Measurements from ENCODE around the gene SHC2.
"Not testable (repeated sequence)": the region's sequence is repeated elsewhere in the genome, so short reads cannot be mapped to it uniquely, and the experiment has no call there.

Gene SHC2

DNA sequence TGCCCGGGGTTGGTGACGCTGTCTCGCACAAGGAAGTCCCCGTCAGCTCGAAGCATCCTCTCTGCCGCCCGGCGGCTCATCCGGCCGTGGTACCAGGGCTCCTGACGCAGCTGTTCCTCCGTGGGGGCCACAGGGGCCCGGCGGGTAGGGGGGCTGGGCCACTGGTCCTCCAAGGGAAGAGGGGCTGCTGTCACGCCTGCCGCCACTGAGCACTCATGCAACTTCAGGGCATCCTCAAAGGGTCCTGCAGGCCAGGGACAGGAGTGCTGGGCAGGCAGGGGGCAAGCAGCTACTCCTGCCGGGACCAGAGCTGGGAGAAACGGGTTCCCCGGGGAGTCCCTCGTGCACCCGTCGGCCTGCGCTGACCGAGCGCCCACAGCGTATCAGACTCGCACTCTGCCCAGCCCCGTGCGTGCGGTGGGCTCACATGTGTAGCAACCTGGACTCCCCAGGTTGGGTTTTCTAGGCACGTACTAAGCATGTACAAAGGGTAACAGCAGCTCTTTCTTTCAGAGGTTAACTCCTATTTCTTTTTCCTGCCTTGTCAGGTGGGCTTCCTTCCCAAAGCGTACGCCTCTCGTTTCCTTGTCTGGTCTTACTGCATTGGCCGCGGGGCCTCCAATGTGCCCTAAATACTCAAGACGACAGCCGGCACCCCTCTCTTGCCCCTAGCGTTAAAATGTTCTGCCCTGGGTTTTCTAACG lies 38.5 kb downstream of the SHC2 start:
- no peak for DNase-seq

DNA sequence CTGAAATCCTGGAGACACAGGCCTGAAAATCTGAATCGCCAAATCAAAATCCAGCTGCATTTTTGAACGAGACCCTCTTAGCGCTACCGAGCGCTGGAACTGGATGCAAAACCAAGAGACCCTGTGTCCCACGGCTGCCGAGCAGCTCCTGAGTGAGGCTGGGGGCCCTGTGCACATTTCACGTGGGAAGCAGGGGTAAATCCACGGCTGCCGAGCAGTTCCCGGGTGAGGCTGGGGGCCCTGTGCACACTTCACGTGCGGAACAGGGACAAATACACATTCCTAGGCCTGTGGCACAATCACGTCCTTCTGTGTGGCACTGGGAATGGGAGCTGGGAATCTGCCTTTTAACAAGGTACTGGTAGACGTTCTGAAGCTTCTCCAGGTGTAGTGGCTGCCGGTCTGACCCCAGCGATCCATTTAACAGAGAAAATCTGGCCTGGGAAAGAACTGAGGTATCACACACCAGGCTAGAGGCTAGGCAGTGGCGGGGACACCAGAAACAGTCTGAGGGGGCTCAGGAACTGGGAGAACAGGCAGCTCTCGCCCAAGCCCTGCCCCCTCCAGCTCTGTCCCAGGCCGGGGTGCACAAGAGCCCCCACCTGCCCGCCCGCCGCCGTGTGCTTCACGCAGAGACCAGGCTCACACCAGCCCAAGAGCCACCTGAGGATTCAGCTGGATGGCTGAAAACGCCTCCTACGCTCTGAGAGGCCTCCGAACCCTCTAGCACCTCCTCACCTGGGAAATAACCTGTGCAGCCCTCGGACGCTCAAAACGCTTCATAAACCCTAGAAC lies 40.9 kb downstream of the SHC2 start:
- no peak for DNase-seq

DNA sequence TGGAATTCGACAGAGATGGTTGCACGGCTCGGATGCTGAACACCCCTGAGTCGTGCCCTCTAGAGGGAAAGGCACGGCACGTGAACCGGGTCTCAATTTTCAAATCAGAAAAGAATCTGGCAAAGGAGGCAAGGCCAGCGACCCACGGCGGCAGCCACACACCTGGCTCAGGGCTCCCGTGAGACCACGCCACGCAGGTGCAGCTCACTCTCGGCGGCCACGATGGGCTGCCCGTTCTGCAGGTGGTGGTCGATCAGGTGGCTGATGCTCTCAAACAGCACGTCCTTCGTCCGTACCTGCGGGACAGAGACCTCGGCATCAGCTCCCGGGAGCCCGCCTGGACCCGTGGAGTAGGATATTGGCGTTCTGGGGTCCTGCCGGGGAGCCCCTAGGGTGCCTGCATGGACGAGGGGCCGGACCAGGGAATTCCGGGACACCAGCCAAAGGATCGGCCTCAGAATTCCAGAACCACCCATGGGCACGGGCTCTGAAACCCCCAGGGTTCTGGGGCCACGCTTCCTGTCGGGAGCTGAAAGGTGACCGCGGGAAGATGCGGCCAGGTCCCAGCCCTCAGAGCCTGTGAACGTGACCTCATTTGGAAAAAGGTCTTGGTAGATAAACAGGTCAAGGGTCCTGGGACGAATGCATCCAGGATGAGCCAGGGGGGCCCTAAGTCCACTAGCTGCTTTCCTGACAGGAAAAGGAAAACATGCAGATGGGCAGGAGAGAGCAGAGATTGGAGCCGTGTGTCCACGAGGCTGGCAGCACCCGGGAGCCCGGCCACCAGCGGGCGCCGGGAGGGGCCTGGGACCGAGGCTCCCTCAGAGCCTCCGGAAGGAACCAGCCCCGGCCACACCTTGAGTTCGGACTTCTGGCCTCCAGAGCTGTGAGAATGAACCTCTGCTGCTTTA lies 41.8 kb downstream of the SHC2 start:
- no peak for DNase-seq

DNA sequence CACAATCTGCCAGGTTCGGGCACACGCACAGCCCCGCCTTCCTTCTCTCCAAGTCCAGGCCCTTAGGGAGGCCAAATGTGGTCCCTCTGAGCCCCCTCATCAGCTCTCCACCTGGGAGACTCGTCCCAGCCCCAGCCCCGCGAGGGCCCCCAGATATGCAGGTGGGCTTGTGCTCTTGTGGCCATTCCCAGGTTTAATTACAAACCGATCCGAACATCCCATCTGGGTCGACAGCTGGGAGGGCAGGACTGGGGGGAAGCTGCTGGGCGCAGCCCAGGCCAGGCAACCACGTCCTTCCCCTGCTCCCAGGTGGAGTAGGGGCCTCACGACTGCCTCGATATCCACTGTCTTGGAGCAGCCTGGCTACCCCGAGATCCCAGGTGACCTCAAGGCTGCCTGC lies 44.4 kb downstream of the SHC2 start:
- no peak for DNase-seq

DNA sequence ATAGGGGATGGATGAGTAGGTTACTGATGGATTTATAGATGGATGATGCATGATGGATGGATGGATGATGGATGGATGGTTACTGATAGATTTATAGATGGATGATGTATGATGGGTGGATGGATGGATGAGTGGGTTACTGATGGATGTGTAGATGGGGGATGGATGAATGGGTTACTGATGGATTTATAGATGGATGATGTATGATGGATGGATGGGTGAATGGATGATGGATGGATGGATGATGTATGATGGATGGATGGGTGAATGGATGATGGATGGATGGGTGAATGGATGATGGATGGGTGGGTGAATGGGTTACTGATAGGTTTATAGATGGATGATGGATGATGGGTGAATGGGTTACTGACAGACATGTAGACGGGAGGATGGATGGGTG lies 45.5 kb downstream of the SHC2 start:
- no peak for DNase-seq

DNA sequence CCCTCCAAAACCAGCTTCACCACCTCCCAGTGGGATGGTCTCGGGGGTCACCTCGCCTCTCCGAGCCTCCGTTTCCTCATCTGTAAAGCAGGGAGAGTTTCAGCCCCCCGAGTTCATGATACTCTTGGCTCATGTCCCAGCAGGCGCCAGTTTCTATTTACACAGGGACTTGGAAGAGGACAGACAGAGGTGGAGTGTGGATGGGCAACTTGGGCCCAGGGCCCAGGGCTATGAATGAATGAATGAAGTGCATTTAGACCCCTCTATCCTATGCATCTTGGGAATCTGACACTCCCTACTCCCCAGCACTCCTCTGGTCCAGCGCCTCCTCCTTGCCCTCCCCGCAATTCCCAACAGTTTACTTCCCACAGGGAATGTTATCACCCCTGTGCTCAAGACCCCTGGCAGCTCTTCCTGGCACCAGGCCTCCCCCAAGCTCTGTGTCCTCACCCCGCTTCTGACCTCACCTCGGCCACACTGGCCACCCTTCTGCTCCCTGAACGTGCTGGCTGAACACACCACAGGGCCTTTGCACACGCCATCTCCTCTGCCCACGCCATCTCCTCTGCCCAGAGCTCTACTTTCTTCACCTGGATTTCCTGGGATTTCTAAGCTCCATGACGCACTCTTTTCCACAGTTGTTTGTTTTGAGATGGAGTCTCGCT lies 46.9 kb downstream of the SHC2 start:
- DNase-seq, result no peak

DNA sequence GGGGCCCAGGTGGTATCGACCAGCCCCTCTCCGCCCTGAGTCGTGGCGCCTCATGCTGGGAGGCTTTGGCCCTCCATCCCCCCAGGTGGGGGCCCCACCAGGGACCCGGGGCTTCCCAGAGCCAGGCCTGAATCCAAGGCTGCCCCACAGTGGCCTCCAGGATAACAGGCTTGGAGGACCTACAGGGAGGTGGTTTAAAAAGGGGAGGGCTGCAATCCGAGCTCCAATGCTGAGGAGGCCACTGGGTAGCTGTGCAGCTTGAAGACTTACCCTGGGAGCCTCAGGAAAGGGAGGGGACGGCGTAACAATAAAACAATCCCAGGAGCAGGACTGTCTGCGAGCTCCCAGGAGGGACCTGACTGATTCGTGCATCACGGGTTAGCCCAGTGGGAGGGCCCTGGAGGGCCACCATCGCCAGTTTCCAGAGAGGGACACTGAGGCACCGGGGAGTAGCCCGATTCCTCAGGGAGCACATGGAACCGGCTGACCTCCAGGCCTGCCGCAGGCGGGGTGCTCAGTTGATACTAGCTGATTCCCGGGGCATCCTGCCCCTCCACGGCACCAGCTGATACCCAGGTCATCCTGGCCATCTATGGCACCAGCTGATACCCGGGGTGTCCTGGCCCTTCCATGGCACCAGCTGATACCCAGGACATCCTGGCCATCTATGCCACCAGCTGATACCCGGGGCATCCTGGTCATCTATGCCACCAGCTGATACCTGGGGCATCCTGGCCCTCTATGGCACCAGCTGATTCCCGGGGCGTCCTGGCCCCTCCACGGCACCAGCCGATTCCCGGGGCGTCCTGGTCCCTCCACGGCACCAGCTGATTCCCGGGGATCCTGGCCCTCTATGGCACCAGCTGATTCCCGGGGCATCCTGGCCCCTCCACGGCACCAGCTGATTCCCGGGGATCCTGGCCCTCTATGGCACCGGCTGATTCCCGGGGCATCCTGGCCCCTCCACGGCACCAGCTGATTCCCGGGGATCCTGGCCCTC lies 48.2 kb downstream of the SHC2 start:
- DNase-seq, result no peak

DNA sequence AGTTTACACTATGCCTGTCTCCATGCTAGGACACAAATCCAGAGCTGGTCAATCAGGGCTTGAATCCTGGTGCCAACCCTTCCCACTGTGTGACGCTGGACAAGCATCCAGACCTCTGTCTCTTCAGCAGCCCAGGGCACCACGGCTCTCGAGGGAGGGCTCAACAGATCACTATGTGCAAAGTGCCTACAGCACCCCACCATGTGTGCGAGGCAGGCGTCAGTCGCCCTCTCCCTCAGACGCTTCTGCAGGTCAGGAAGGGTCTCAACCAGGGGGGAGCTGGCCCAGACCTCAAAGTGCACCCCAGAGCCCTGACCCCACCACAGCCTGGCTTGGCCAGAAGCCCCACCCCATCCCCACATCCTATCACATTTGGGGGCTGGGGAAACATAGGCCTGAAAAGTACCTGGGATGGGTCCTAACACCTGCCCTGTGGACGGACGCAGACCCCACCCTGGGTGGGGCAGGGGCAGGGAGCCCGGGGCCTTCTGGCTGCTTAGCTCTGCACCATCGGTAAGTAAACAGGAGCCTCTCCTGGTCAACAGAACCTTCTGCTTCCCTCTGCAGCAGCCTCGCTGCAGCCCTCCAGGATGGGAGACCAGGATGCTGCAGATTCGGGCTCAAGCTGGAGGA lies 49.0 kb downstream of the SHC2 start:
- DNase-seq, result no peak

DNA sequence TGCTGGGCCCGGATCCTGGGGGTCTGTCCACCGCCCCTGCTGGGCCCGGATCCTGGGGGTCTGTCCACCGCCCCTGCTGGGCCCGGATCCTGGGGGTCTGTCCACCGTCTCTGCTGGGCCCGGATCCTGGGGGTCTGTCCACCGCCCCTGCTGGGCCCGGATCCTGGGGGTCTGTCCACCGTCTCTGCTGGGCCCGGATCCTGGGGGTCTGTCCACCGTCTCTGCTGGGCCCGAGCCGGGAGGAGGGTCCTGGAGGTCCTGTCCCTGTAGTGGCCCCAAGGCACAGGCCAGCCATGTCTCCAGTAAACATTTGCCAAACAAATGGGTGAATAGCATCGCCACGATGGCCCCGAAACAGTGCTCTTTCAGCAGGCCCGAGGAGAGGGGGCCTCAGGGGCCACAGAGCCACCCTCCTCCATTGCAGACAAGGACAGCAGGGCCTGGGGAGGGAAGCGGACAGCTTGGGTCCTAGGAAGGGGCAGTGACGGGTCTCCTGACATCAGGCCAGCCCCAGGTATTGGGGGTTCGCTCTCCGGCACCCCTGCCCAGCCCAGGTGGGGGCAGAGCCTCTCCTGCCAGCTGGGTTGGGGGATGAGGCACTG lies 49.6 kb downstream of the SHC2 start:
- not testable (repeated sequence) for DNase-seq

DNA sequence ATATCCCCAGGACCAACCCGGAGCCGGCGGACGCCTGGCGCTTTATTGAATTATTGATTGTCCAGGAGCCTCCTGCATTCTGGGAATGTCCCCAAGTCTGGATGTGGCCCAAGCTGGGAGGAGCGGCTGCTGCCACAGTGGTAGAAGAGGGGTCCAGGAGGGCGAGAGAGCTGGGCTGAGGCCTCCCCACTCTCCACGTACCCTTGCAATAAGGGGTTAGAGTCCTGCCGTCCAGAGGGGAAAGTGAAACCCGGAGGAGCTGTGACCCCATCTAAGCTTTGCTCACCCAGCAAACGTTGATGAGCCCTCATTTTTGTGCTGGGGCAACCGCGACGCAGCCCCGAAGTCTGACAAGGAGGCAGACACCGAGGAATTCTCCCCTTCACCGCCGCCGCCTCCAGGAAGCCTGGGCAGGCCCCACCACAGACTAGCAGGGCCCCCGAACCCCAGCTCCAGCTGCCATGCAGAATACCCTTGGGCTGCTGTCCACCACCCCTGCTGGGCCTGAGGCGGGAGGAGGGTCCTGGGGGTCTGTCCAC lies 50.5 kb downstream of the SHC2 start:
- no peak for DNase-seq

DNA sequence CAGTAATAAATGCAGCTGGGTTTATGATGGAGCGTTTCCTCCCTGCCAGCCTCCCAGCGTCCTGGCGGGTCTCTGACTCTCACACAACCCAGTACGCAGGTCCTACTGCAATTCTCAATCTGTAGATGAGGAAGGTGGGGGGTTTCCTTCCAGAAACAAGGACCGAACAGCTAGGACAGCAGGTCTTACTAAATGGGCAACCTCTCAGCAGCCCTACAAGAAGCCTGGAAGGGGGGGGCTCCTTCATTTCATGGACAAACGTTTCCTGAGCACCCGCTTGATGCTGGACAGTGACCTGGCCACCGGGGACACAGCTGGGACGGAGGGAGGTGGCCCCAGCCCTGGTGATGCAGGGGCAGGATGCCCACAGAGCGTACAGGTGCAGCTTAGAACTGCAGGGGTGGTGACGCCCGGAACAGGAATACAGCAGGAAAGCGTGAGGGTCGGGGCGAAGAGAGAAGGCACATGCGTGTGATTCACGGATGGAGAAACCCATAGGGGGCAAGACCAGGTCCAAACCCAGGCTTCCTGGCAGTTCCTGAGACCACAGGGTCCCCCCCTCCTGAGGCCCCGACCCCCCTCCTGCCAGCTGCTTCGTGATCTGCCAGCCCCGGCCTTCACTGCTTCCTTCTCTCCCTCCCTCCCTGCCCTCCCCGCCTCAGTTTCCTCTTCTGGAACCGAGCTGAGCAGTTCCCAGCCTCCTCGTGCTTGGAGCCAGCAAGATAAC lies 51.2 kb downstream of the SHC2 start:
- DNase-seq, result no peak

DNA sequence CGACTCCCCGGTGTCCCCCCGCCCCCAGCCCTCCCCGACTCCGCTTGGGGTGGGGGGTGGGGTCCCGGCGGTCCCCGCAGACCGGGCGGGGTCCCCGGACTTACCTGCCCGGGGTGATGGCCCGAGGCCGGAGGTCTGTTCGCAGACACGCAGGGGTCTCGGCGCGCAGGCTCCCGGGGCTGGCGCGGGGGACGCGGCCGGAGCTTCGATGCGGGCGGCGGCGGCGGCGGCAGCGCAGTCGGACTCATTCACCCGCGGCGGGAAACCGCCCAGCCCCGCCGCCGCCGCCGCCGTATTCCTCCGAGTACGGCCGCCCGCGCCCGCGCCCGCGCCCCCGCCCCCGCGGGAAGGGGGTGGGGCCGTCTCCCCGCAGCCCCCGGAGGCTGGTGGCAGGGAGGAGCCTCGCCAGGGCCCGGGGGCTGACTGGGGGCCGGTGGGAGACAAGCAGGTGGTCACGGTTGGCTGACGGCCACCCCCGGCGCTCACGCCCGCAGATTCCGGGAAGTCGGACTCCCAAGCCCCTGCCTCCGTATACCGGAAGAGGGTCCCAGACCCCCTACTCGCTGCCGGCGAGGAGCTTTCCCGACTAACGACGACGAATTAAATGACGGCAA lies 51.8 kb downstream of the SHC2 start, which contains the start of gene C2CD4C:
Gene C2CD4C, minus strand, starts transcription at position 246 of the 614 bp plus-strand sequence. CDS start 786 bp downstream, outside the sequence.
- DNase-seq, result no peak

DNA sequence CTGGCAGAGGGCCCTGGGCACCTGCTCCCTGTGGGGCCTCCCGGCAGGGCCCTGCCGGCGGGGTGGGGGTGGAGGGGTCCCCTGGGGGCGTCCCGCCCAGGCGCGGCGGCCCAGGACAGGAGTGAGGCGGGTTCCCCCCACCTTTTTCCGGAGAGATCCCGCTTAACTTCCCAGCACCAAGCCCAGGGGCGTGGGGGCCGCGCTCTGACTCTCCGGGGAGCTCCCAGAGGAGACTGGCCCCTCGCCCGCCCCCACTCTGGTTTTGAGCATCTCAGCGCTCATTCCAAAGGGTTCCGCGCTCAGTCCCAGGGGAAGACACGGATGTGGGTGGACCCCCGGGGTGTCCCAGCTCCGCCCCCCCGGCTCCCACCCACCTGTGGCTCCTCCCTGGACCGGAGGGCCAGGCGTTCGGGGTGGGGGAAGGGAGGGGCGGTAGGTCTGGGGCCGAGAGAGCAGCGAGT lies 52.4 kb downstream of the SHC2 start:
- DNase-seq, result no peak

DNA sequence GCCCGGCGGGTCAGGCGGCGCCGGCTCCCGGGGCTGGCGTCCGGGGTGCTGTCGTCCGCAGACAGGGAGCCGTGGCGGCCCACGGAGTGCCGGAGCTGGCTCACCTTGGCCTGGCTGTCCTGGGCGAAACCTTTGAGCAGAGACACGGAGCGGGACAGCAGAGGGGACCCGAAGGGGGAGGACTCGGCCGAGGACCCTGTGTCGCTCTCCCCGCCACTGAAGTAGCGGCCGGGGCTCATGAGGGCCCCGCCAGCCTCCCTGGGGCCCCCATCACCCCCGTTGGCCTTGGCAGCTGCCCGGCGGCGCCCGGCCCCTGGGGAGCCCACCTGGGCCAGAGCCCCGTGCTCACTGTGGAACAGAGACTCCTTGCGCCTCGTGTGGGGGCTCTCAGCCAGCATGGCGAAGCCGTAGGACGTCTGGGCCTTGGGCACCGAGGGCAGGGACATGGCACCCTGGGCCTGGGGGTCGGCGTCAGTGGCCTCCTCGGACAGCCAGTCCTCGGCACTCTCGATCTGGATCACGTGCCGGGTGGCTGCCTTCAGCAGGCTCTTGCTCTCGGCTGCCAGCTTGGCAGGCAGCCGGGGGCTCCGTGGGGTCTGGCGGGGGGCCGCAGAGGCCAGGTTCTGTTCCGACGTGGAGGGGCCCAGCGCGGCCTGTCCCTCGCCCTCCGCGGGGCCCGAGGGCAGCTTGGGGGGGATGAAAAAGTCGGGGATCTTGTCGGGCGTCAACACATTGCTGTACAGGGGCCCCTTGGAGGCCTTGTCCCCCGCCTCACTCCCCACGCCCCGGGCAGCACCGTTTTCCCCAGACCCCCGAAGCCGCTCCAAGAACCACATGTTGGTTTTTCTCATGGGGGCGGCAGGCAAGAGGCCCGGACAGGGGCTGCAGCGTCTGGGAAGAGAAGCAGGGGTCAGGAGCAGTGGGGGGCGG lies 53.1 kb downstream of the SHC2 start:
- no peak for DNase-seq

DNA sequence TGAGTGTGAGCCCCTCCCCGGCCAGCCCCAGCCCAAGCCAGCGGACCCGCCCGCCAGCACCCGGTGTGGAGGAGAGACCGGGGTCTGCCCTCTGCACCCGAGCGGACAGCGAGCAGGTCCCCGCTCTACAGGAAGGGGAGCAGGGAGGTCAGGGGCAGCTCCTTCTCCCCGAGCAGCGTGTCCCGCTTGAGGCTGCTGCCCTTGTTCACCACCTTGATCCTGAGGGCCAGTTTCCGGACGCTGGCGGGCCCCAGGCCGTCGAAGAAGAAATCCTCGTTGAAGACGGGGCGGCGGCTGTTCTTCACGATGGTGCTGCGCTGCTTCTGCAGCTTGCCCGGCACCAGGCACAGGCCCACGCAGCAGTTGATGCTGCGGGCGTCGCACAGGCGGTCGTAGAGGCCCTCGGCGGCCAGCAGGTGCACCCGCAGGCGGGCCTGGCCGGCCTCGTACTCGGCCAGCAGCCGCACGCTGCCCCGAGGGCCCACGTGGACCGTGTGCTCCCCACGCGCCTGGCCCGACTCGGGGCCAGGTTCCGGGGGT lies 53.8 kb downstream of the SHC2 start:
- DNase-seq, result no peak

DNA sequence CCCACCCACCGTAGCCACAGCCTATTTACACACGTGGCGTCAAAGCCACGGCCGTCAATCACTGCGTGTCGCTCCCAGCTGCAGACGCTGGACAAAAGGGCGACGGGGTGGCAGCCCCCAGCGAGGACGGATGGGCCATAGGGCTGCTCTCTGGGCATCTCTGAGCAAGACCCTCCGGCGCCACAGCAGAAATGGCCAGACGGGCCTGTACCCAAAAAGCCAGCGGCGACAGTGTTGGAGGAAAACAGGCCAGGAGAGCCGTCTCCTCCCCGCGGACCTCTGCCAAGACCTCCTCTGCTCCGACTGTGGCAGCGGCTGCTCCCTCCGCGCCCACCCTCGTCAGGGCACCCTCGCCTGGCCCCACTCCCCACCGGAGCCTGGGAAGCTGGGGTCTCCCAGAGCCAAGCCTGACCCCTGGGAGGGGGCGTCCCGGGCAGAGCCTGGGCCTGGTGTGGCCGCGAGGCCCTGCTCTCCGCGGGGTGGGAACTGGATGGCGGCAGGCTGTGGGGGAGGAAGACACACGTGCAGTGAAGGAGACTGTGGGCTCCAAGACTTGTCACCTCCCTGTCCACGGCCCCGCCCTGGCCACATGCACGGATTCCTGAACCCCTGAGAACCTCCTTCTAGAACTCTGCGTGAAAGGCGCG lies 54.6 kb downstream of the SHC2 start:
- DNase-seq, result no peak
